ENCODE data around the gene PHF1. TPM values are rescaled to one million over a fixed set of nuclear protein-coding genes. Genes with fewer than 3 reads are reported as not detected.

PHF1 gene
- total and polyA plus RNA-seq, 2 of the 13 experiments (the other 11 are each of a cell fraction or from before 2014, with no cell fraction given), result 25.4 to 61.9 TPM

GRCh38 chr6:33410711-33411631, at the start of gene PHF1 (continued):
- TF ChIP-seq ZNF18 (CRISPR knock-in tag; IDR thresholded peaks at IDR 0.05; ENCODE audit: insufficient replicate concordance) (peak; percentile 82), ZNF512 (CRISPR knock-in tag; IDR thresholded peaks at IDR 0.05) (no peak), MLLT10 (CRISPR knock-in tag; IDR thresholded peaks at IDR 0.05) (no peak), LBX2 (CRISPR knock-in tag; IDR thresholded peaks at IDR 0.05; ENCODE audit: borderline replicate concordance) (no peak), AGO1 (IDR thresholded peaks at IDR 0.05; ENCODE audit: low read depth, low read length, poor library complexity, severe bottlenecking) (no peak), ARID5B (CRISPR knock-in tag; IDR thresholded peaks at IDR 0.05) (no peak), THAP8 (CRISPR knock-in tag; IDR thresholded peaks at IDR 0.05; ENCODE audit: borderline replicate concordance) (no peak; the same call in 1 of the 2 replicates), FIP1L1 (IDR thresholded peaks at IDR 0.05; ENCODE audit: borderline replicate concordance, insufficient read depth, low read depth, low read length) (no peak), GLI4 (CRISPR knock-in tag; IDR thresholded peaks at IDR 0.05; ENCODE audit: borderline replicate concordance) (no peak), ZNF564 (CRISPR knock-in tag; IDR thresholded peaks at IDR 0.05) (no peak), SNAPC2 (CRISPR knock-in tag; IDR thresholded peaks at IDR 0.05) (0 out of 2 replicates have a peak, but pooled peaks have one; percentile 8), CREBL2 (CRISPR knock-in tag; IDR thresholded peaks at IDR 0.05; ENCODE audit: borderline replicate concordance) (peak; percentile 25; the same call in 1 of the 2 replicates), ZFP62 (CRISPR knock-in tag; IDR thresholded peaks at IDR 0.05) (no peak), MXI1 (IDR thresholded peaks at IDR 0.05; ENCODE audit: borderline replicate concordance, low read depth, low read length) (peak; percentile 27; the same call in 1 of the 3 replicates), TAF1 (CRISPR knock-in tag; IDR thresholded peaks at IDR 0.05) (no peak; the same call in 1 of the 2 replicates), ZFP91 (CRISPR knock-in tag; IDR thresholded peaks at IDR 0.05; ENCODE audit: borderline replicate concordance) (no peak)
